SHP77 treated with DMSO at 0.1 percent for 48 hours (cell line): ENCODE measurements around the gene ZBTB38.

ENCODE experiments used
- DNase-seq: peaks from one replicate; lab custom pipeline; 2025; lab: John Stamatoyannopoulos, UW

The ZBTB38 gene

DNA sequence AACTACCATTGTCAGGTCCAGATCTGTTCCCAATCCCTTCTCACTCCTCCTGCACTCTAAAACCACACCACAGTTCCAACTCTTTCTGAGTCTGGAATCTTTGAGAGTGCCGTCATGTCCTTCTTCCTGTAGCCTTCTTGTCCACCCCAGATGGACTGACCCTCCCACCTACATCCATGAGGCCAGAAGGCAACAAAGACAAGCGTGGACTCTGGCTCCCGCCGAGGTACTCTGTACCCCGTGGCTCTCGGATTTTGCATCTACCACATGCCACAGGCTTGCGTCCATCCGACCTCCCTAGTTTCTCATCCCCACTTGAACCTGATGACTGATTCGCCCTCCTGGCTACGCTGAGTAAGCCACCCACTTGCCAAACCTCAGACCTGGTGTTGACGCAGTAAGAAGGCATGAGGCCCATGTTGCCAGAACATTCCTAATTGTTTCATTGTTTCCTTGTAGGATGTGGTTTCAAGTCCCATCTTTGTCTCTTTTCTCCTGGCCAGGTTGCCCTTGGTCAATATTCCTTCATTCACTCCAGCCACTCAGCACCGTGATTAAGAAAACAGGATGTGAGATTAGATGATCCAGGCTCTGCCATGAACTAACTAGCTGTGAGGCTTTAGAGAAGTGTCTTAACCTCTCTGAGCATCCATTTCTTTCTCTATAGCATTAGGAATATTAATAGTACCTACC, 1.1 kb upstream of the ZBTB38 start:
- DNase-seq = no peak

DNA sequence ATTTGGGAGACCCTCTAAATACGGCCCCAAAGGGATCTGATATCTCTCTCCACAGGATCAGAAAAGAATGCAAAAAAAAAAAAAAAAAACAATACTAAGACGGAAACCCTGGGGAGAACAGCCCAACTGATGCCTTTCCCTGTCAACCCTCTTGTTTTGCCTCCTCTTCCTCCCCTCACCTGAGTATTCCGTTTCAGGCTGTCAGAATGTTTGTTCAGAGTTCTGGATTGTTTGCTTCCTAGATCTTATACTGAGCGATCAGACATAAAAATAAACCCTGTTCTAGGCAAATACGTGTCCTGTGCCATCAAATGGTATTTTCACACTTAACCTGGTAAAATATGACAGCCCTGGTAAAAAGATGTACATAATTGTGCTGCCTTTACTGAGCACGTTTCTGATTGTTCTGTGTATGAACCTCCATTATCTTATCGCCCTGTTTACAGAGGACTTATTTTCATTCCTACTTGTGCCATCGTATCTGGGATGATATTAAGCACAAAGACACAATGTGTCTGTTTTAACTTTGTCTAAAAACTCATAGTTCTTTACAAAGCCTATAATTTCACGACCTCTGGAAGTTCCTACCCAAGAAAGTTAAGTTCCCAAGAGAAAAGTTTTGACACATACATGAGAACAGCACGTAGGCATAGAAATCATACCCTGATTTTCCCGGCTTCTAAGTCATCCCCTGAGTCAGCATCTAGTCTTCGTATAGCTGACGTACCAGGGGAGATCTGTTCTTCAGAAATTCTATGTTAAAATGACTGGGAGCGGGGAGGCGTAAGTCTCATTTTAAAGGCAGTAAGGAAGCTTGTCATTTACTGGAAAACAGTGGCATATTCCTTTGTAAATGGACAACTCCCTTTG, 856 bp downstream of the ZBTB38 start:
- no peak for DNase-seq

DNA sequence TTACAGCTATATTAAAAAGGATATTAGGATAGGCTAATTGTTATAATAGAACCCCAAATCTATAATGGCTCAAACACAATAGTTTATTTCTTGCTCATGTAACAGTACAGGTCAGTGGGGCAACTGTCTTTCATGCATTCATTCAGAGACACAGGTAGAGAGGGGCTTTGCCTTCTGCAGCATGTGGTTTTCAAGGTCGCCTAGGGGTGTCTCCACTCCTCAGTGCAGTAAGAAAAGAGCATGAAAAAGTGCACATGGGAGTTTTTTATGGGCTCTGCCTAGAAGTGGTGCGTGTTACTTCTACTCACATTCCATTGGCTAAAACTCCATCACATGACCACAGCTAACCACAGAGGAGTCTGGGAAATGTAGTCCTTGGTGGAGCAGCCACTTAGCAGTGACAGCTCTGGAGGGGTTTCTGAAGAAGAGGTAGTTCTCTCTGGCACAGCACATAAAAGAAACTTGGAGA, 1.8 kb downstream of the ZBTB38 start:
- no peak for DNase-seq

DNA sequence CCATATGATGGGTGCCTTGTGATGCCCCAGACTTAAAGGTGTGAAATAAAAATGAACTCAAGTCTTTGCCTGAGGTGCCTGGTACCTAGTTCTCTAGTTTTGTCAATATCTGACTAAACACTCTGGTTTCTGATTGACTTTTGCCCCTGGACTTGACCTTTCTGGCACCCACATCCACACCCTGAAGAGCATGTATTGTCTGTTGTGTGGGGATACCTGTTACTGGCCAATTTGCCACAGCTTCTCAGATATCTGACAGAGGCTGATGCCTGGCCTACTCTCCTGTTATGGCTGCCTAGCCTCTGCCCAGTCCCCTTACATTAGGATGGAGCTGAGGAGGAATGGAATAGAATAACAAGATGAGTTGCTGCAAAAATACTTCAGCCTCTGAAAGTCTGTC, 3.6 kb downstream of the ZBTB38 start:
- no peak for DNase-seq

DNA sequence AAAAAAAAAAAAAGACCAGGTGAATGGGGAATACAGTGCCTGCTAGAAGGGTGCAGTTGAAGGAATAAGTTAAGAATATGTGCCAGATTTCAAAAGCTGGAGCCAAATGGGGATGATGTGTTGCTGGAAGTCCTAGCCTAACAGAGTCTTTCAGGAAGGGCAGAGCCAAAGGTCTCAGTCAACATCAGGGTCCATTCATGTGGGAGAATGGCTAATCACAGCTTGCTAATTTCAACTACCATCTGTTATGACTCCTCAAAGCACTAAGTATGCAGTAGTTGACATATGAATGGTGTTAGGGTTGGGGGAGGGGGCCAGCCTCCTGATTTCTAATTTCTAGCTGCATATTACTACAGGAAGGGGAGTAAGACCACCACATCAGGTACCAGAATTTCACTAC, 4.4 kb downstream of the ZBTB38 start:
- DNase-seq = no peak

DNA sequence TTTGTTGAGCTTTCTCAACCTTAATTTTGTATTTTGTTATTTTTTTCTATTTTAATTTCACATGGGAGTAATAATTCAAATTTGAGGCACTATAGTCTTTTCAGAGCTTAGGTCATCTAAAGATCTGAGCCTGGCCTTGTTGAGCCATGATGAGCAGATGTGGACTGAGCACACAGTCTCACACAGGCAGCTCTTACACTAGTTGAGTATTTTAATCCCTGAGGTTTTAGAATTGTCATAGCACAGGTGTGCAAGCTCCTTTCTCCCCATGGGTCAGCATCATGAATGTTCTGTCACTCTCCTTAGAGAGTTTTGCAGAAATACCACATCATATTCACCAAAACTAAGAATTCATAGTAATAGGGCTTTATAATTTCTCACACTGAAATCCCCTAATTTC, 4.9 kb downstream of the ZBTB38 start:
- DNase-seq = no peak

DNA sequence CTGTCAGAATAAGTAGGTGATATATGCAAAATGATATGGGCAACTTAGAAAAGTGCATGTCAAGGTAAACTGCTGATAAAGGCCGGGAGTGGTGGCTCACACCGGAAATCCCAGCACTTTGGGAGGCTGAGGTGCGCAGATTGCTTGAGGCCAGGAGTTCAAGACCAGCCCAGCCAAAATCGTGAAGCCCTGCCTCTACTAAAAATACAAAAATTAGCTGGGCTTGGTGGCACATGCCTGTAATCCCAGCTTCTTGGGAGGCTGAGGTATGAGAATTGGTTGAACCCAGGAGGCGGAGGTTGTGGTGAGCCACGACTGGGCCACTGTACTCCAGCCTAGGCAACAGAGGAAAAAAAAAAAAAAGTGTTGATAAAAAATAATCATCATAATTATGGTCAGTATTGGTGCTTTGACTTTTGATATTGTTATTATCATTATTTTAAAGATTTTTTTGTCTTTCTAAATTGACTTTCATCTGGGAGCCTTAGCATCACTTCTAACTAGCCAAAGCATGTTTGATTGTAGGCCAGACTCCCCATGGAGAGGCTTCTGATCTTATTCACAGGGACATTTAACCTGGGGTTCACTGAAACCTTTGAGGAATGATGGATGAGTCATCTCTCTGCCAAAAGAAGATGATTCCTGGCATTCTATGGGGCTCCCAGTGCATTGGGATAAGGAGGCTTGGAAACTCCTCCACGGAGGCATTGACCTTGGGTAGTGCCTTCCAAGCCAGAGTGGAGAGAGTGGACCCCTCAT, 5.6 kb downstream of the ZBTB38 start:
- no peak for DNase-seq

DNA sequence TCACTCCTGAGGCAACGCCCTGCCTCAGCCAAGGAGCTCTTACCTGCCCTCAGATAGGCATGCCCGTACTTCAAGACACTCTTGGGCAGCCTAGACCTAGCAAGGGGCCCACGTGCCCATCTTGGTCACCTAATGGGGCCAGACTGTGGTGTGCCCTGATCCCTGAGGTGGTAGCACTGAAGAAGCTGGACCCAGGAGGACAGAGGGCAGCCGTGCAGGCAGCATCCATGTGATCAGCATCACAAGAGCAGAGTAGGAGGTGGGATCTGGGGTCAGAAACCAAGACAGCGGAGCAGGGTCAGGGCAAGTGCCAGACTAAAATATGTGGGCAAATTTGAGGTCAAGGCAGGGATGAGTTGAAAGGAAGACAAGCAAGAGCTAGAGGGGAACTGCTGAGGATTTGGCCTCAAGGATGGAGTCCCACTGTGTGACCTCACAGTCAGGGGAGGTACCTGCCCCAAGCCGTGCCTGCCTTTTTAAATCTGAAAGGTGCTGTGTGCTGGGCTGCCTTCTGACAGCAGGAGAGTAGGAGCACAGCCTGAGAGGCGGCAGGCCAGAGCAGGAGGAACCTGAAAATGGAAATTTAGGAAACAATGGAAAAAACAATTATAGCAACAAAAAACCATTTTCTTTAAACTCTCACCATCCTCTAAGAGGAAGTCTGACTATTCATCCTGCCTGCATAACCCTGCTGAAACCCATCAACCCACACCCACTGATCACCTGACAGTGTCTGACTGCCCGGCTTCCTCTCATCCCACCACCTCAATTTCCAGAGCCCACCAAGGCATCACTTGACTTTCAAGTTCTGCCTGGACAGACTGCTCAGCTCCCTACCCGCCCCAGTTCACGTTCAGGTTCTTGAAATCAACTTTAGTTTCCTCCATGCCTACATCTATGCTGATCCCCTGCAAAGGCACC, 7.3 kb downstream of the ZBTB38 start:
- no peak for DNase-seq

DNA sequence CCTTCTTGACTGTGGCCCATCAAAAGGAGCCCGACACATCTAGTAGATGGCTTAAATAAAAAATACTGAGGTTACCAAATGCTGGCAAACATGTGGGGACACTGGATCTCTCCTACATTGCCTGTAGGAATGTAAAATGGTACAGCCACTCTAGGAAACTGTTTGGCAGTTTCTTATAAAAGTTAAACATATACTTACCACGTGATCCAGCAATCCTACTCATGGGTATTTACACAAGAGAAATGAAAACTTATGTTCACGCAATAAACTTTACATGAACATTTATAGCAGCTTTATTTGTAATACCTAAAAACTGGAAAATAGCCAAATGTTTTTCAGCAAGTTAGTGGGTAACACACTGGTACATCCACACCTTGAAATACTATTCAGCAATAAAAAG, 9.1 kb downstream of the ZBTB38 start:
- DNase-seq = no peak

DNA sequence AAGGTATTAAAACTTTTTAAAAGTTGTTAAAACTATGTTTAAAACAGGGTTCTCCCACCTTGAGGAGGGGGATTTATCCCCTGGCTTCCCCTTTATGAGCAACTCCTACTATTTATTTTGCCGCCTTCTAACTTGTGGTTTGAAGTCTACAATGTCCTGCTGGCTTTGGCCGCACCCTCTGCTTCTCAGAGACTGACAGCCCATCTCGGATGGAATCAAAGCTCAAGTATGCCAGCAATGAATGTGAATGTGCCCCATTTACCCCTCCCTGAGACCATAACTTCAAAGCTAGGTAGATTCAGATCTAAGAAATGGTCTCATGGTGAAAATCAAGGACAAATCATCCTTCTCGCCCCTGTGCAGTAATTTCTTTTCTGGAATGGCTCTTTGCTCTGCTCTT, 10.3 kb downstream of the ZBTB38 start:
- DNase-seq = no peak

DNA sequence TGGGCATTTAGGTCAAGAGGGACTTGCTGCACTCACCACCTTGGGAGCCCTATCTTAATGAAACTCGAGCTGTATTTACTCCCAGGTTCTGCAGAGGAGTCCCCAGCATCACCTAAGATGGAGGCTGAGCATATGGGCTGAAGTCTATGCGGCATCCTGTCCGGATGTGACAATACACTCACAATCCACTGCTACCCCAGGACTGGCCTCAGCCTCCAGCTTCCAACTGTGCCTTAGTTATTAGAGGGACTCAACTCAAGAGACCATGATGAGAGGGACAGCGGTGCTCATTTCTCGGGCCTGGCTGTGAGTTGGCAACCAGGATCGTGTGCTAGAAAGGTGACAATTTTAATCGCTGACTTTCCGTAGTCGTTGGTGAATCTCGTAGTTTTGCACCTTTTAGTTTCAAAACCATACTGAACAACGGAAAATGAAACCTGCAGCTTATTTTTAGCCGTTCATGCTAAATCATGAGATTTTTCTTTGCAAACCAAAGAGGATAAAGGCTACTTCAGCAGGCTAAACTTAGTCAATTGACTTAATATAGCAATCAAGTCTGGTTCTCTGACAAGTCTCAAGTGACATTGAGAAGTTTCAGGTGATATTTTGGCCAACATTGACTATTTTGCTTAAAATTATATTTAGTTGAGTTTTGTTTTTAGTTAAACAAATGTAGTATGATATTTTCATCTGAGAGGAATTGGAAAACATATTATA, 11.1 kb downstream of the ZBTB38 start:
- DNase-seq = no peak

DNA sequence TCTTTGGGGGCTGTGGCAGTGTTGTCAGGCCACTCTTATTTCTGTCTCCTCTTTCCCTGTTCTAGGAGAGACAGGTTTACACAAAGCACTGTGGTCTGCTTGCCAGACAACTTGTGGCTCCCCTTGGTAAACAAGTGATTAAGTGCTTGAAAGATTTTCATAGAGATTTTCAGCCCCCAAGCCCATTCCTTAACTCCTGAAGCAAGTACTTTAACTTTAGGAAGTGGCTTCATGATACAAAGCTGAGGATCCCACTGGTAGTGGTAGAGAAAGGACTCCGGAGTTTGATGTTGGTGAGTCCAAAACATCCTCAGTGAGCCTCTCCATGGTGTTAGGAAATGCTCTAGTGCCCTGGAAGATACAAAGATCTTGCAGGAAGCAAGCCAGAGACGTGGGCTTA, 12.0 kb downstream of the ZBTB38 start:
- DNase-seq = no peak

DNA sequence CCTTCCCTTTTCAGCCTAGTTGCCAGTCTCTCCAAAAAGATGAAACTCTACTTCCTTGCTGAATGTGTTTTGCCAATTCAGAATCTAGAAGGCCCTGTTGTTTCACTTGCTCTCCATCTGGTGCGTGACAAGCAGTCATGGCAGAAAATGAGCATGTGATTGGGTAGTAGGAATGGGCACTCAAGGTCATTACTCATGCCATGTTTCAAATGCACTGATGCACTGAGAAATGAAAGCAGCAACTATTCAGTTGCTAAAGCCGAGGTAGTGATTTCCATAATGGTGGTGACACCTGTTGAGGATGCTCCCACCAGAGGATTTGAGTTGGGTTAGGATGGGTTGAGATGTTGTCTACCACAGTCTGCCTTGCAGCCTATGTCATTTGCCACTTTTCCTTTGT, 12.7 kb downstream of the ZBTB38 start:
- no peak for DNase-seq

DNA sequence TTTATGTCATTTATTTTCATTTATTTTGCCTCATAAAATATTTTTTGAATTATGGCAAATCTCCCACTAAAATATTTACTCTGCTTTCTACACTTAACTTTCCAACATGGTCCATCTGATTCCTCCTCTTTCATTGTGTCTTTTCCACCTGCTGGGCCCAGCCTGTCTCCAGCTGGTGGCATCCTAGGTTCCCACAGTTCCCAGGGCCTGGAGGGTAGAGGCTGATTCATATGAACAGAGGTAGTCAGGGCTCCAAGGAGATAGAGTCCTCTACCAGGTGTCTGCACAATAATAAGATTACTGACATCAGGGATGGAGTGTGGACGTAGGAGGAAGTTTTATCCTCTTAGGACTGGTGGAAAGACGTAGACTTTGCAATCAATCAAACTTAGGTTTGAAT, 14.3 kb downstream of the ZBTB38 start:
- DNase-seq = no peak

DNA sequence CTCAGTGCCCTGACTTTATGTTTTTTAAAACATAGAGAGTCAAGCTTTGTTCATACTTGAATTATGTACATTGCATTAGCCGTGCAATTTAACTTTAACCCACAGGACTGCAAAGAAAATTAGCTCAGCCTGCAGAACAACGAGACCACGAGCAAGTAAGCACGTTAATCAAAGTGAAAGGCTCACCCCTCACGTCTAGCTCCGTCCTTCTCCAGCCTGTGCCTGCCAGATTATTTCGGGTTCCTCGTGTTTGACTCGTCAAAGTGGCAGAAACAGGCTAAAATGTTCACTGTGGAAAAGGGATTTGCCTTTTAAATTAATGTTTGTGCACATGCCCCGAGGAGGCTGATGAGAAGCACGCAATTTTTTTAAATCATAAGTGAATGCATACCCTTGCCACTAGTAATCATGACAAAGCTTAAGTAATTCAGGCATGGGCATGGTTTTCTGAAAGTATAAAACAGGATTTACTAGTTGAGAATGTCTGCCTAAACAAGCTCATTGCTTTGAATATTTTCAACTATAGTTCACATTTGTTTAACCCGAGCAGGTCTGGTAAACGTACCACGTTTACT, 15.3 kb downstream of the ZBTB38 start:
- no peak for DNase-seq

DNA sequence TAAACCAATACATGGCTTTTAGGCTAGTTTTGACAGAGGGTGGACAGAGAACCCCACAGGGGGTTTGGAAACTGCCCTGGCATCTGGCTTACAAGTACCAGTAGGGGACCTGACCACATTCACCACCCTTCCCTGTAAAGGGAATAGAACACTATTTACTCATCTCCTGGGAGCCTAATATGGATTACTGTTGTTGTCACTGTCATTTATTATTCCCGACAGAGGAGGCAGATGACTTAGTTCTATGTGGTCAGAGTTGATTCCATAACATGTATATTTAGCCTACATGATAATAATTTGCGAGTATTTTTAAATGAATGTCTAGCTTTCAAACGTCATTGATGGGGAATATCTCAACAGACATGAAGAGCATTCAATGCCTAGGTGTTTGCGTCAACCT, 15.9 kb downstream of the ZBTB38 start:
- DNase-seq = peak; percentile 56

DNA sequence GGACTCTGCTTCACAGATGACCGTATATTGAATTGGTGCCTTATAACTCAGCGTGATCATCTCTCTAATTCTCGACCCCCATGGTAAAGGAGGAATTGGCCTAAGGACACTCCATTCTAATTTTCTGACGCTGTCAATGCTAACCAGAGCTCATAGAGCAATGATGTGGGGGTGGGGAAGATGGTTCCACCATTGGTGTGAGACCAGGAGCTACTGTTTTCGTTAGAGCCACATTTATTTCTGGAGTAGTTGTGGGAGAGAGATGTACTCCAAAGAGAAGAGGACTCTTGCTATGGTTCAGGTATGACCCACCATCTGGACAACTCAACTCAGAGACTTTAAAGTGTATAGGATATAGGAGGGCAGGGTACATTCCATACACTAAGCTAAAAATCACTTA, 16.3 kb downstream of the ZBTB38 start:
- DNase-seq = no peak

DNA sequence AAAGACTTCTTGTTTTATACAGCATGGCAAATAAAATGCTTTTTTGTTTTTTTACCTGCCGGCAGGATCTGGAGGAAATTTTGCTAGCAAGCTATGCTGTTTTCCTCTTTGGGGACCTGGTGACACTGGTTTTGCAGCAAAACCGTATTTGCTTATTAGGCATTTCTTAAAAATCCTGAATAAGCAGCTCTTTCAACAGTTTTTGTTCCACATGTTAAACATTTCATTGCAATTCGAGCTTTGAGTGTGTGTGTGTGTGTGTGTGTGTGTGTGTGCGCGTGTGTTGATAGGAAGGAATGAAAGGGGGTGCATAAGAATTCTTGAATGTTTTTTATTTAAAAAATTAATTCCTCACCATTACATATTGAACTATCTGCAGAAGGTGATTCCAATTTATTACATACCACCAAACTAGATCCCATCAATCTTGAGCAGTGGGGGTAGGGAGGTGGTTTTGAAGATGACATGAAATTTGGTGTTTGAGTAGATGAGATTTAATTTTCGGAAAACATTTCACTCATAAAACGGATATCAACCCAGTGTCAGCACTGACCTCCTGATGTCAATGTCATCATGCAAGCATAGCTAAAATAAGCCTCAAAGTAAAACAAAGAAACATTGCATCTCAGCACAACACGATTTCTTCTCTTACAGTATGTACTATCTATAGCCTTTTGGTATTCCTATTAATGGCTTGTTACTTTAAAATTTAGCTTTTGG, 17.3 kb downstream of the ZBTB38 start:
- DNase-seq = no peak

DNA sequence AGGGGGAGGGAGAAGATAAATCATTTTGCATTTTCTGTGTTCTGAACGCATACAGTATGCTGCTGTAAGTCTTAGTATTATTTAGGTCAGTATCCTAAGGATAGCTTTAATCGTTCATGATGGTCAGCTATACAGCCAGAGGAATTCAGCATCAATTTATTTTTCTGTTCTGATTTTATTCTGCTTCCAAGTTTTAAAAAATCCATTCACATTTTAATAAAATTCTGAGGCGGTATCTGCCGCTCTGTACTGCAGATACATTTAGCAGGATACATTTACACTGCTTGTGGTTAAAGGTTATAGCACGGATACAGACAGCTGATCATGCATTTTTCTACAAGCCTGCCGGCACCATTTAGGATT, 17.8 kb downstream of the ZBTB38 start:
- no peak for DNase-seq

DNA sequence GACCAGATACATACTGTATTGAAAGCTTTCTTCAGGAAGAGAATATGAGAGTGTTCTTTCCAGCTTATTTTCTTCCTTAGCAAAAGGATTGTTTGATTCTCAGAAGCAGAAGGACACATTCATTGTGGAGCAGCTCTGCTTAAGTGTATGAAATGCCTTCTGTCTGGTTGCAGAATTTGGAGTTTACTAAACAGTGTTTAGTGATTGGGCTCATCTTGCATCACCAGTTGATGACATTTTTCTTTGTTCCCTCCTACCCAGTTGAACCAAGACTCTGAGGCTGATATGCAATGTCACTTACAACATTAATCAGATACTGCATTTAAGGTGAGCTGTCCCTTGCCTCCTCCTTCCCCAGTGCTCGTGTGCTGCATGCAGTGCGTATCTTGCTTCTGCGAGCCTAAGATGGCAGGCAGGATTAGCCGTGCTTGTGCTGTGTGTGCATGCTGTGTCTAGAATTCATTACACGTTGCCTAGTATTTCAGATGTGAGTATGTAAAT, 18.4 kb downstream of the ZBTB38 start:
- DNase-seq = peak; percentile 35
